Measurements from ENCODE around the gene RPRD1B. TPM values are rescaled to one million over a fixed set of nuclear protein-coding genes. Genes with fewer than 3 reads are reported as not detected.

RPRD1B gene
- total and polyA plus RNA-seq, 2 of the 13 experiments (the other 11 are each of a cell fraction or from before 2014, with no cell fraction given) = 31.1 to 41.5 TPM

- Histone ChIP-seq H3K9me3 (ENCODE audit: low read length) (no peaks in the 10 kb centered on the region), H3K4me1 (ENCODE audit: insufficient read depth, low read length) (peaks cover 60% of the 10 kb centered on the region), H3K4me2 (ENCODE audit: low read depth, low read length) (no peak overlapping the region), H3K79me2 (ENCODE audit: insufficient read depth, low read length) (no peaks in the 10 kb centered on the region), H3K4me3 (replicated peaks in 1 of 3; ENCODE audit: insufficient read depth in 1 of 3, low read depth in 2 of 3, low read length in 3 of 3) (no peak overlapping the region), H3K36me3 (replicated peaks in 1 of 2; ENCODE audit: control insufficient read depth in 1 of 2, insufficient read depth in 2 of 2, low read length in 2 of 2) (no peaks in the 10 kb centered on the region), H4K20me1 (ENCODE audit: insufficient read depth, low read length) (no peaks in the 10 kb centered on the region), H2AFZ (ENCODE audit: low read length) (no peak overlapping the region), H3K27ac (ENCODE audit: extremely low read length, insufficient read depth, low read length) (no peak overlapping the region), H3K9ac (ENCODE audit: insufficient read depth, low read depth, low read length) (no peak overlapping the region), H3K27me3 (ENCODE audit: control insufficient read depth in 1 of 2, insufficient read depth in 2 of 2, low read length in 2 of 2) (no peaks in the 10 kb centered on the region)
- no peak for ATAC-seq
- DNase-seq (ENCODE audit: low spot score) = no peak
- in situ Hi-C loops (cut with HindIII; ENCODE audit: extremely low pct_ligation_motif_present, low pct_unique_long_range_greater_than_20kb) = no loop called here
- no peak for FAIRE-seq
- WGBS (ENCODE audit: low lambda C conversion rate) = 84% methylated on average over 8 of the region's 8 CpGs
- intact Hi-C loops (cut with micrococcal nuclease; ENCODE audit: unreplicated experiment) = loop anchor here (2.0 kb wide), 3 partner anchors 13 to 109 kb away; no protein-coding TSS in a partner anchor
- BruUV-seq (replicated peaks) = no TSS peak
- ChIA-PET POLR2A (interaction anchor here (1.0 to 3.7 kb wide), 5 partner anchors 11 to 52 kb away, joined by 3 to 44 read pairs (median 6); no protein-coding TSS in a partner anchor), CTCF (ENCODE audit: low intra/inter-chr PET ratio, low total read pairs) (interaction anchor here (1.0 to 1.8 kb wide), 3 partner anchors 38 to 54 kb away, joined by 3 to 4 read pairs (median 3); partner anchors contain the start of gene TGM2)
- TF ChIP-seq AKAP8 (CRISPR knock-in tag; IDR thresholded peaks at IDR 0.05) (no peak), MED1 (CRISPR knock-in tag; IDR thresholded peaks at IDR 0.05) (no peak), ZNF335 (CRISPR knock-in tag; IDR thresholded peaks at IDR 0.05) (no peak), GATAD2A (CRISPR knock-in tag; IDR thresholded peaks at IDR 0.05) (no peak), ZNF256 (CRISPR knock-in tag; conservative IDR thresholded peaks at IDR 0.05) (no peak), BHLHE40 (IDR thresholded peaks at IDR 0.05; ENCODE audit: low read length) (no peak), TAF15 (IDR thresholded peaks at IDR 0.05; ENCODE audit: low read depth, low read length, poor library complexity, severe bottlenecking) (no peak), NFIB (CRISPR knock-in tag; IDR thresholded peaks at IDR 0.05; ENCODE audit: borderline replicate concordance) (no peak), U2AF2 (IDR thresholded peaks at IDR 0.05; ENCODE audit: low read depth, low read length) (no peak), ZNF512 (CRISPR knock-in tag; IDR thresholded peaks at IDR 0.05) (0 out of 2 replicates have a peak, but pooled peaks have one; percentile 87), YEATS2 (CRISPR knock-in tag; IDR thresholded peaks at IDR 0.05; ENCODE audit: borderline replicate concordance) (no peak), RCOR2 (CRISPR knock-in tag; IDR thresholded peaks at IDR 0.05) (no peak), ZNF724P (CRISPR knock-in tag; IDR thresholded peaks at IDR 0.05; ENCODE audit: borderline replicate concordance) (0 out of 2 replicates have a peak, but pooled peaks have one; percentile 19), SKI (IDR thresholded peaks at IDR 0.05; ENCODE audit: partially characterized antibody) (no peak), BRD4 (CRISPR knock-in tag; IDR thresholded peaks at IDR 0.05) (no peak), PCBP2 (optimal IDR thresholded peaks at IDR 0.05; ENCODE audit: low read depth, low read length, poor library complexity, severe bottlenecking) (peak; percentile 91), ARNT (IDR thresholded peaks at IDR 0.05) (0 out of 2 replicates have a peak, but pooled peaks have one; percentile 74), CBFB (CRISPR knock-in tag; IDR thresholded peaks at IDR 0.05) (no peak)
Observed at GRCh38 chr20:38111366-38112232, 78.1 kb downstream of the RPRD1B start.
